Chondrocyte (in vitro differentiated cells): Measurements from ENCODE around the gene CCDC183. TPM values are rescaled to one million over a fixed set of nuclear protein-coding genes. Genes with fewer than 3 reads are reported as not detected.

Source experiments
- DNase-seq: peaks from one replicate; pipeline ENCODE4 v3.0.0; 2021; ENCODE audit warnings: mixed read lengths, low spot score
- H3K27ac Mint-ChIP-seq: one replicate; pipeline ENCODE4 v1.8.0; 2021; ENCODE audit warnings: mild to moderate bottlenecking, moderate library complexity, mixed read lengths; ENCODE audit not compliant: unreplicated experiment
- H3K27me3 Mint-ChIP-seq: 2 replicates; pipeline ENCODE4 v1.8.0; 2021; ENCODE audit warnings: low read depth, mixed read lengths
- H3K36me3 Mint-ChIP-seq: 2 replicates; pipeline ENCODE4 v1.8.0; 2021; ENCODE audit warnings: low read depth, mixed read lengths
- H3K4me1 Mint-ChIP-seq: 2 replicates; pipeline ENCODE4 v1.8.0; 2021; ENCODE audit warnings: low read depth, mild to moderate bottlenecking, mixed read lengths
- H3K4me3 Mint-ChIP-seq: one replicate; pipeline ENCODE4 v1.8.0; 2021; ENCODE audit warnings: mild to moderate bottlenecking, moderate library complexity, mixed read lengths; ENCODE audit not compliant: unreplicated experiment
- H3K9me3 Mint-ChIP-seq: 2 replicates; pipeline ENCODE4 v1.8.0; 2021; ENCODE audit warnings: low read depth, mixed read lengths
- total RNA-seq: library from RNA; stranded (reverse); gene quantifications from 3 replicates; pipeline ENCODE4 v1.2.1, GENCODE V29; 2021
- TF ChIP-seq, protein P1 (sequence below): fragments of 200-600 bp; sonication (generic); IDR thresholded peaks from 2 replicates; pipeline ENCODE4 v1.5.0; 2021; ENCODE audit warnings: antibody characterized with exemption, mild to moderate bottlenecking, moderate library complexity

CCDC183 gene
- total RNA-seq, 1 donor from 2014 or later, result 1.5 TPM

DNA sequence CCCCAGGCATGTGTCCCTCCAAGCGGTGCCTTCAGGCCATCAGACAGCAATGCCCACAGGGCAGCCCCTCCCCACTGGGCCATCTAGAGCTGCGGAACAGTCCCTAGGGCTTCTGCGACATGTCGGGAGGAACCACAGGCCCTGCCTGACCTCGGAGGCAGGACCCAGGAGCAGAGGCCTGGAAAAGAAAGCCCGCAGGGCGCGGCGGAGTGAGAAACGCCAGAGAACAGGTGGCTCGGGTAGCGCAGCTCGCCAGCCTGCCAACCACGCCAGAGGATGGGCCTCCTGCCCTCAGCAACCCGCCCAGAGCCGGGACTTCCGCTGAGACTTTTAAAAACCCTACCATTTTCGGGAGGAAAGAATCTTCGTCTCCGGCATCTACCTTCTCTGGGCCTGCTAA, 38.8 kb upstream of the CCDC183 start:
- no peak overlapping the region for H3K4me3 Mint-ChIP-seq
- DNase-seq, result no peak
- peaks cover 2% of the 10 kb centered on the region for H3K27me3 Mint-ChIP-seq
- H3K9me3 Mint-ChIP-seq, result peaks cover 12% of the 10 kb centered on the region
- TF ChIP-seq, protein P1, sequence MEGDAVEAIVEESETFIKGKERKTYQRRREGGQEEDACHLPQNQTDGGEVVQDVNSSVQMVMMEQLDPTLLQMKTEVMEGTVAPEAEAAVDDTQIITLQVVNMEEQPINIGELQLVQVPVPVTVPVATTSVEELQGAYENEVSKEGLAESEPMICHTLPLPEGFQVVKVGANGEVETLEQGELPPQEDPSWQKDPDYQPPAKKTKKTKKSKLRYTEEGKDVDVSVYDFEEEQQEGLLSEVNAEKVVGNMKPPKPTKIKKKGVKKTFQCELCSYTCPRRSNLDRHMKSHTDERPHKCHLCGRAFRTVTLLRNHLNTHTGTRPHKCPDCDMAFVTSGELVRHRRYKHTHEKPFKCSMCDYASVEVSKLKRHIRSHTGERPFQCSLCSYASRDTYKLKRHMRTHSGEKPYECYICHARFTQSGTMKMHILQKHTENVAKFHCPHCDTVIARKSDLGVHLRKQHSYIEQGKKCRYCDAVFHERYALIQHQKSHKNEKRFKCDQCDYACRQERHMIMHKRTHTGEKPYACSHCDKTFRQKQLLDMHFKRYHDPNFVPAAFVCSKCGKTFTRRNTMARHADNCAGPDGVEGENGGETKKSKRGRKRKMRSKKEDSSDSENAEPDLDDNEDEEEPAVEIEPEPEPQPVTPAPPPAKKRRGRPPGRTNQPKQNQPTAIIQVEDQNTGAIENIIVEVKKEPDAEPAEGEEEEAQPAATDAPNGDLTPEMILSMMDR, result no peak
- H3K4me1 Mint-ChIP-seq, result peaks cover 3% of the 10 kb centered on the region
- no peak overlapping the region for H3K27ac Mint-ChIP-seq
- no peaks in the 10 kb centered on the region for H3K36me3 Mint-ChIP-seq

DNA sequence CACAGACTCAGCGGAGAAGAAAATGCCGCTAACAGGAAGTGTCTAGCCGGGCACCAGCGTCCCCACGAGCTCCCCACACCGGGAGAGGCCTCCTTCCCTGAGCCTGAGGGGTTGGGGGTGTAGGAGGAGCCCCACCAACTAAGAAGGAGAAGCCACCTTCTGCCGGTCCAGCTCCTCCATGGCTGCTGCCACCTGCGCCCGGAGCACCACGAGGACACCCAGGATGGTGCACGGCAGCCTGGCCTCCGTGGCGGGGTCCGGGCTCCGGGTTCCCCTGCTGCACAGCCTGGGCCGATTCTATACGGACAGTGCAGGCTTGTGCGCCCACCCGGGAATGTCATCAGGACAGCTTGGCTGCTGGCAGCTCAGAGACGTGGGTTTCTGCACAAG, 38.4 kb upstream of the CCDC183 start:
- Mint-ChIP-seq H3K27me3 (no peaks in the 10 kb centered on the region), H3K9me3 (peaks cover 8% of the 10 kb centered on the region), H3K36me3 (no peaks in the 10 kb centered on the region), H3K27ac (no peak overlapping the region), H3K4me3 (no peak overlapping the region), H3K4me1 (peaks cover 3% of the 10 kb centered on the region)
- TF ChIP-seq, protein P1, result no peak
- DNase-seq, result no peak

DNA sequence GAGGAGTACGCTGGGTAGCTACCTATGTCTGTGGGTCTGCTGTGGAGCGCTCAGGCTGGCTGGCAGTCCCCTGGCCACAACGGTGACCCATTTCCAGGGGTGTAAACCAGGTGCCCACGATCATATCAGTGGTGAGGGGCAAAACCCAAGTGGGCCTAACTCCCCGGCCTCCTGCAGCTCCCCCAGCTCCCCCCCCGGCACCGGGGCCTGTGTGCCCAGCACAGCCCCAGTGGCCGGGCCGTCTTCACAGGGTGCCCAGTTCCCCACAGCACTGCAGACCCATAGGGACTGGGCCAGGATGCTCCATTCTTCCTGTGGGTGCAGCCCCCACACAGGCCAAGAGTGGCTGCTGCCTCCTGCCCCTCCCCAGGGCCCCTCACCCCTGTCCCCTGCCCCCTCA, 37.1 kb upstream of the CCDC183 start:
- Mint-ChIP-seq H3K27me3 (no peaks in the 10 kb centered on the region), H3K4me1 (peaks cover 3% of the 10 kb centered on the region), H3K9me3 (peaks cover 6% of the 10 kb centered on the region), H3K27ac (no peak overlapping the region), H3K36me3 (no peaks in the 10 kb centered on the region), H3K4me3 (no peak overlapping the region)
- TF ChIP-seq, protein P1, result no peak
- DNase-seq, result no peak

DNA sequence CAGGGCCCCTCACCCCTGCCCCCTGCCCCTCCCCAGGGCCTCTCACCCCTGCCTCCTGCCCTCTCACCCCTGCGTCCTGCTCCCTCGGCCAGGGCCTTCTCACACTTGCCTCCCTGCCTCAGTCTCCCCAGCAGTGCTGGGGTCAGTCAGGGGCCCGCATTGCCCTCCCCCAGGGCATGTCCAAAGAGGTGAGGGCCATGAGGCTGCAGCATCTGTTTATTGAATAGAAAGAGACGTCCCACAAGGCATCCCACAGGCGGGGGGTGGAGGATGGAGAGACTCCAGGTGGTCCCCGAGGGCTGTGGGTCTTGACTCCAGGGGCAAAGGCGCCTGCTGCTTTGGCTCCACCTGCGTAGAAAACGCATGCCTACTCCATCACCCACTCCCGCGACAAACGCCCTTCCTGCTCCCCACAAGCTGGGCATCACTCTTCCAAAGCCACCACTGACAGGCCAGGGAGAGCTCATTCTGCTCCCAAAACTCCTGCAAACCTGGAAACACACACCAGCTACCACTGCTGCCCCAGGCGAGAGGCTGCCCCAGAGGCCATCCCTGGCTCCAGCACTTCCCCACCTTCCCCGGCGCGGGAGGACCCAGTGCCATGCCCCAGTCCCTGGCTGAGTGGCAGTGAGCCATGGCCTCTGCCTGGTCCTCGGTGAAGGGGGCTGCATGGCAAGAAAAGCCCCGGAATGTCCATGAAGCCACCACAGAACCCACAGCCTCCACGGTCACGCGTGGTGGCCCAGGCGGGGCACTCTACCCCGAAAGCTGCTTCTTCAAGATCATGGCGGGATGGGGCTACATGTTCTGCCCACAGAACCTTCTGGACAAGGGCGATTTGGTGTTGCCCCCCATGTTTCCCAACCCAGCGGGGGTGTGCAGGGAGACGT, 36.5 kb upstream of the CCDC183 start:
- Mint-ChIP-seq H3K4me3 (no peak overlapping the region), H3K36me3 (no peaks in the 10 kb centered on the region), H3K27ac (no peak overlapping the region), H3K27me3 (no peaks in the 10 kb centered on the region), H3K4me1 (peaks cover 3% of the 10 kb centered on the region), H3K9me3 (peaks cover 6% of the 10 kb centered on the region)
- peak; percentile 71 for DNase-seq
- TF ChIP-seq, protein P1, result no peak

DNA sequence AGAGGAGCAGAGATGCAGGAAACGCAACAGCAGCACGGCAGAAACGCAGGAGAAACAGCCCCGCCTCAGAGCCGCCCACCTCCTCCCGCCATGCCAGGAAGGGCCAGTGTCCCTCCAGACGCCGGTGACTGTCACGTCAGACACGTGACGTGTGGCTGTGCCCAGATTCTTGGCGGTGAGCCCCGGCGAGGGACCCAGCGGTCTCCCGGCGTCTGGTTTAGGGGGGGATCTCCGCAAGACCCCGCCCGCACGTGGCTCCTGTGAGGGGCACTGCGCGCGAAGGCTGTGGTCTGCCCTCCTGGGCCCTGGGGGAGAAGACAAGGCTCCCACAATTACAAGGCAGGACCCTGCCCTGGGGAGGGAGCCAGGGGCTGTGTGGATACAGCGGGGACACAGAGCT, 35.7 kb upstream of the CCDC183 start:
- Mint-ChIP-seq H3K27me3 (no peaks in the 10 kb centered on the region), H3K27ac (no peak overlapping the region), H3K9me3 (peaks cover 5% of the 10 kb centered on the region), H3K36me3 (no peaks in the 10 kb centered on the region), H3K4me1 (peaks cover 3% of the 10 kb centered on the region), H3K4me3 (no peak overlapping the region)
- peak; percentile 91 for DNase-seq
- TF ChIP-seq, protein P1, result no peak
